GM12891 (cell line): ENCODE results near the gene TPCN2.

Experiments
- PAX5 ChIP-seq: IDR thresholded peaks from 2 replicates; pipeline ENCODE4 v1.6.1; 2011; ENCODE audit warnings: low read length, moderate library complexity, mild to moderate bottlenecking; ENCODE audit not compliant: insufficient read depth, severe bottlenecking
- POLR2A ChIP-seq: IDR thresholded peaks from 2 replicates; pipeline ENCODE4 v1.6.1; 2011; ENCODE audit warnings: low read depth, low read length, control low read depth
- POLR2AphosphoS5 ChIP-seq: IDR thresholded peaks from 2 replicates; pipeline ENCODE4 v1.6.1; 2011; ENCODE audit warnings: low read depth, low read length, control low read depth
- TAF1 ChIP-seq: IDR thresholded peaks from 2 replicates; pipeline ENCODE4 v1.6.1; 2011; ENCODE audit warnings: low read depth, low read length, control low read depth

- TF ChIP-seq POLR2A (no peak), POLR2AphosphoS5 (no peak), TAF1 (no peak), PAX5 (no peak)
Measured at GRCh38 chr11:69011624-69012091, 37.1 kb upstream of the TPCN2 start.
